GM23338 (cell line): ENCODE data around the gene RNF183. TPM values are rescaled to one million over a fixed set of nuclear protein-coding genes. Genes with fewer than 3 reads are reported as not detected.

Experiments used
- ATAC-seq: fragments of 200-7000 bp; cut with Tn5 transposase; 3 replicates; pipeline ENCODE4 v1.9.1; 2020
- DNase-seq: peaks from one replicate; pipeline ENCODE4 v3.0.0-alpha.2; 2015; ENCODE audit warnings: low spot score
- H2AFZ ChIP-seq: fragments of 200-600 bp; sonication (generic); 2 replicates; pipeline ENCODE4 v1.8.0; 2016; ENCODE audit warnings: antibody characterized with exemption, mild to moderate bottlenecking, moderate library complexity
- H3F3A ChIP-seq: fragments of 200-600 bp; sonication (generic); replicated peaks from 2 replicates; pipeline ENCODE4 v1.8.0; 2017; ENCODE audit warnings: antibody characterized with exemption, mixed run types, low read depth
- H3K27ac ChIP-seq: fragments of 200-600 bp; sonication (generic); 2 replicates; pipeline ENCODE4 v1.6.1; 2016; ENCODE audit warnings: low read depth
- H3K27me3 ChIP-seq: fragments of 200-600 bp; sonication (generic); 2 replicates; pipeline ENCODE4 v1.8.0; 2016; ENCODE audit warnings: mild to moderate bottlenecking, mixed run types, moderate library complexity; ENCODE audit not compliant: insufficient read depth
- H3K36me3 ChIP-seq: fragments of 200-600 bp; sonication (generic); 2 replicates; pipeline ENCODE4 v1.8.0; 2016; ENCODE audit warnings: mild to moderate bottlenecking; ENCODE audit not compliant: insufficient read depth
- H3K4me1 ChIP-seq: fragments of 200-600 bp; sonication (generic); 2 replicates; pipeline ENCODE4 v1.8.0; 2016; ENCODE audit warnings: mild to moderate bottlenecking, moderate library complexity; ENCODE audit not compliant: insufficient read depth
- H3K4me2 ChIP-seq: fragments of 200-600 bp; sonication (generic); 2 replicates; pipeline ENCODE4 v1.7.1; 2017; ENCODE audit warnings: mixed run types
- H3K4me3 ChIP-seq: fragments of 200-600 bp; sonication (generic); 2 replicates; pipeline ENCODE4 v1.6.1; 2016; ENCODE audit warnings: mixed run types
- H3K79me2 ChIP-seq: fragments of 200-600 bp; sonication (generic); replicated peaks from 2 replicates; pipeline ENCODE4 v1.8.0; 2017; ENCODE audit warnings: mild to moderate bottlenecking; ENCODE audit not compliant: insufficient read depth
- H3K9me2 ChIP-seq: fragments of 200-600 bp; sonication (generic); 2 replicates; pipeline ENCODE4 v1.8.0; 2017; ENCODE audit not compliant: insufficient read depth
- H4K20me1 ChIP-seq: fragments of 200-600 bp; sonication (generic); replicated peaks from 2 replicates; pipeline ENCODE4 v1.8.0; 2017; ENCODE audit warnings: mild to moderate bottlenecking; ENCODE audit not compliant: insufficient read depth
- H3K27ac Mint-ChIP-seq: 2 replicates; pipeline ENCODE4 v1.8.0; 2020; ENCODE audit warnings: inconsistent platforms, mild to moderate bottlenecking, moderate library complexity, mixed read lengths
- H3K27me3 Mint-ChIP-seq: 3 replicates; pipeline ENCODE4 v1.8.0; 2022; ENCODE audit warnings: low read depth, mild to moderate bottlenecking, moderate library complexity, mixed read lengths, inconsistent platforms; ENCODE audit not compliant: insufficient read depth, poor library complexity
- H3K36me3 Mint-ChIP-seq: 3 replicates; pipeline ENCODE4 v1.8.0; 2021; ENCODE audit warnings: low read depth, mild to moderate bottlenecking, inconsistent platforms, moderate library complexity, mixed read lengths
- H3K4me1 Mint-ChIP-seq: 3 replicates; pipeline ENCODE4 v1.8.0; 2020; ENCODE audit warnings: mild to moderate bottlenecking, inconsistent platforms, mixed read lengths
- H3K4me3 Mint-ChIP-seq: 3 replicates; pipeline ENCODE4 v1.8.0; 2021; ENCODE audit warnings: moderate library complexity, mild to moderate bottlenecking, inconsistent platforms, mixed read lengths
- H3K9me3 Mint-ChIP-seq: 3 replicates; pipeline ENCODE4 v1.8.0; 2020; ENCODE audit warnings: moderate library complexity, mild to moderate bottlenecking, inconsistent platforms, mixed read lengths
- CREB1 ChIP-seq: fragments of 250-450 bp; sonication (Bioruptor Pico); IDR thresholded peaks from 2 replicates; pipeline ENCODE4 v1.5.0; 2020; ENCODE audit warnings: low read depth, mild to moderate bottlenecking, moderate library complexity
- CTCF ChIP-seq, 2 experiments: fragments of 200-600 bp in 1 of 2; sonication (generic) in 1 of 2; conservative IDR thresholded peaks; 2 replicates each; pipeline versions ENCODE4 v1.5.1 to v1.6.1; 2016 to 2017; ENCODE audit warnings: antibody characterized with exemption in 2 of 2, low read depth in 2 of 2, mild to moderate bottlenecking in 2 of 2, moderate library complexity in 1 of 2
- ETS1 ChIP-seq: IDR thresholded peaks from 2 replicates; pipeline ENCODE4 v1.6.1; 2016; ENCODE audit warnings: antibody characterized with exemption
- EZH2 ChIP-seq: fragments of 200-600 bp; sonication (generic); IDR thresholded peaks from one replicate; pipeline ENCODE4 v1.8.0; 2017; ENCODE audit warnings: antibody characterized with exemption, mild to moderate bottlenecking, low read depth; ENCODE audit not compliant: unreplicated experiment
- EZH2phosphoT487 ChIP-seq: fragments of 200-600 bp; sonication (generic); IDR thresholded peaks from one replicate; pipeline ENCODE4 v1.8.1; 2018; ENCODE audit warnings: antibody characterized with exemption; ENCODE audit not compliant: unreplicated experiment
- JUNB ChIP-seq: IDR thresholded peaks from one replicate; pipeline ENCODE4 v1.6.1; 2016; ENCODE audit warnings: antibody characterized with exemption; ENCODE audit not compliant: unreplicated experiment
- NANOG ChIP-seq: IDR thresholded peaks from 2 replicates; pipeline ENCODE4 v1.6.1; 2016; ENCODE audit warnings: antibody characterized with exemption, borderline replicate concordance
- POLR2AphosphoS5 ChIP-seq: IDR thresholded peaks from 2 replicates; pipeline ENCODE4 v1.6.1; 2016; ENCODE audit warnings: antibody characterized with exemption, low read depth
- REST ChIP-seq: IDR thresholded peaks from one replicate; pipeline ENCODE4 v1.6.1; 2018; ENCODE audit warnings: antibody characterized with exemption; ENCODE audit not compliant: unreplicated experiment
- STAT1 ChIP-seq: IDR thresholded peaks from one replicate; pipeline ENCODE4 v1.6.1; 2016; ENCODE audit warnings: antibody characterized with exemption; ENCODE audit not compliant: unreplicated experiment
- ZNF114 ChIP-seq: fragments of 250-450 bp; sonication (Bioruptor Pico); IDR thresholded peaks from 2 replicates; pipeline ENCODE4 v1.5.0; 2020; ENCODE audit warnings: mild to moderate bottlenecking, moderate library complexity
- ZNF331 ChIP-seq: fragments of 250-450 bp; sonication (Bioruptor Pico); IDR thresholded peaks from 2 replicates; pipeline ENCODE4 v1.5.0; 2020; ENCODE audit warnings: low read depth, mild to moderate bottlenecking, moderate library complexity
- ZNF462 ChIP-seq: fragments of 250-450 bp; sonication (Bioruptor Pico); IDR thresholded peaks from 2 replicates; pipeline ENCODE4 v1.5.0; 2020; ENCODE audit warnings: mild to moderate bottlenecking, moderate library complexity
- polyA plus RNA-seq: library from polyadenylated mRNA; unstranded; fragments of >200 nt; fragmentation: Nextera tagmentation; extraction: Ambion mirVana; gene quantifications from 2 replicates; pipeline ENCODE4 v1.2.1, GENCODE V29; 2016
- total RNA-seq: library from RNA; depleted of rRNA; stranded (reverse); fragments of >200 nt; shearing (Covaris generic); gene quantifications from 2 replicates; pipeline ENCODE4 v1.2.3, GENCODE V29; 2014

The RNF183 gene
- total and polyA plus RNA-seq, 2 experiments from 2014 or later, result 0.42 TPM; not detected in 1

GRCh38 chr9:113352411-113352810 lies 49.2 kb upstream of the RNF183 start:
- ATAC-seq (no peak), DNase-seq (no peak)
- Histone ChIP-seq H3K79me2 (no peaks in the 10 kb centered on the region), H3K27ac (no peak overlapping the region), H2AFZ (no peak overlapping the region), H3K4me1 (peaks cover 16% of the 10 kb centered on the region; the same call in 1 of the 2 replicates), H3K27me3 (peaks cover 26% of the 10 kb centered on the region), H3K4me2 (no peak overlapping the region), H3K36me3 (no peaks in the 10 kb centered on the region), H3F3A (no peaks in the 10 kb centered on the region), H3K4me3 (no peak overlapping the region), H3K9me2 (peaks cover 2% of the 10 kb centered on the region; the same call in 1 of the 2 replicates), H4K20me1 (no peaks in the 10 kb centered on the region)
- Mint-ChIP-seq H3K27ac (no peak overlapping the region), H3K36me3 (no peaks in the 10 kb centered on the region), H3K27me3 (peaks cover 15% of the 10 kb centered on the region), H3K4me1 (peaks cover 16% of the 10 kb centered on the region), H3K9me3 (no peaks in the 10 kb centered on the region), H3K4me3 (no peak overlapping the region)
- TF ChIP-seq CTCF (conservative IDR thresholded peaks at IDR 0.05; ENCODE audit: low read depth in 2 of 2) (no peak), CREB1 (CRISPR knock-in tag) (no peak), ZNF114 (CRISPR knock-in tag) (no peak), EZH2phosphoT487 (no peak), EZH2 (no peak), JUNB (no peak), POLR2AphosphoS5 (no peak), NANOG (no peak), REST (no peak), ETS1 (no peak), ZNF462 (no peak), STAT1 (no peak), ZNF331 (CRISPR knock-in tag) (no peak)
